HUES64 (cell line): Measurements from ENCODE around the gene PDLIM3.

Source experiments
- H3K27ac ChIP-seq: 2 replicates; pipeline ENCODE4 v1.7.0; 2013; ENCODE audit warnings: low read depth, low read length, inconsistent platforms
- H3K27me3 ChIP-seq: 2 replicates; pipeline ENCODE4 v1.6.1; 2013; ENCODE audit warnings: mild to moderate bottlenecking, low read length; ENCODE audit not compliant: insufficient read depth
- H3K36me3 ChIP-seq: 2 replicates; pipeline ENCODE4 v1.6.1; 2013; ENCODE audit warnings: mild to moderate bottlenecking, low read length; ENCODE audit not compliant: insufficient read depth
- H3K4me1 ChIP-seq: 2 replicates; pipeline ENCODE4 v1.6.1; 2013; ENCODE audit warnings: mild to moderate bottlenecking, low read length, moderate library complexity; ENCODE audit not compliant: insufficient read depth
- H3K4me3 ChIP-seq: 2 replicates; pipeline ENCODE4 v1.5.1; 2013; ENCODE audit warnings: mild to moderate bottlenecking, low read length, moderate library complexity
- H3K9ac ChIP-seq: 2 replicates; pipeline ENCODE4 v1.6.1; 2013; ENCODE audit warnings: mild to moderate bottlenecking, low read depth, low read length
- H3K9me3 ChIP-seq: 2 replicates; pipeline ENCODE4 v1.6.1; 2013; ENCODE audit warnings: low read depth, low read length; ENCODE audit not compliant: insufficient read depth
- WGBS: fragments of 150-250, 120-280 bp; methylation state at CpG from one replicate; pipeline ENCODE4 v1.1.7; 2013; ENCODE audit warnings: missing lambda C conversion rate; 5-methylcytosine and 5-hydroxymethylcytosine counted together

The PDLIM3 gene

GRCh38 chr4:185469580-185470154, 65.6 kb downstream of the PDLIM3 start:
- Histone ChIP-seq H3K36me3 (no peaks in the 10 kb centered on the region), H3K27ac (no peak overlapping the region), H3K9ac (no peak overlapping the region), H3K4me3 (no peak overlapping the region), H3K27me3 (peaks cover 26% of the 10 kb centered on the region), H3K4me1 (0 out of 2 replicates have a peak, but pooled peaks cover 10% of the 10 kb centered on the region), H3K9me3 (no peaks in the 10 kb centered on the region)
- 62% methylated on average over 9 of the region's 9 CpGs for WGBS

GRCh38 chr4:185468999-185469398, 66.3 kb downstream of the PDLIM3 start:
- Histone ChIP-seq H3K27me3 (peaks cover 26% of the 10 kb centered on the region), H3K9ac (no peak overlapping the region), H3K27ac (no peak overlapping the region), H3K4me3 (no peak overlapping the region), H3K4me1 (peaks cover 14% of the 10 kb centered on the region; the same call in 1 of the 2 replicates), H3K9me3 (no peaks in the 10 kb centered on the region), H3K36me3 (no peaks in the 10 kb centered on the region)
- 77% methylated on average over 2 of the region's 2 CpGs for WGBS

- WGBS: 89% methylated on average over 8 of the region's 8 CpGs
- no peaks in the 10 kb centered on the region for H3K9me3 ChIP-seq
- H3K4me1 ChIP-seq: peaks cover 14% of the 10 kb centered on the region; the same call in 1 of the 2 replicates
- no peak overlapping the region for H3K9ac ChIP-seq
- no peak overlapping the region for H3K4me3 ChIP-seq
- H3K27ac ChIP-seq: no peak overlapping the region
- H3K27me3 ChIP-seq: peaks cover 26% of the 10 kb centered on the region
- no peaks in the 10 kb centered on the region for H3K36me3 ChIP-seq
These were observed 67.3 kb downstream of the PDLIM3 start for GRCh38 chr4:185467991-185468390.

GRCh38 chr4:185467101-185467500, 68.2 kb downstream of the PDLIM3 start:
- H3K9ac ChIP-seq: no peak overlapping the region
- peaks cover 21% of the 10 kb centered on the region for H3K27me3 ChIP-seq
- no peaks in the 10 kb centered on the region for H3K36me3 ChIP-seq
- no peak overlapping the region for H3K27ac ChIP-seq
- H3K4me1 ChIP-seq: peaks cover 14% of the 10 kb centered on the region; the same call in 1 of the 2 replicates
- WGBS: 100% methylated on average over 3 of the region's 4 CpGs
- H3K9me3 ChIP-seq: no peaks in the 10 kb centered on the region
- no peak overlapping the region for H3K4me3 ChIP-seq

- peaks cover 14% of the 10 kb centered on the region; the same call in 1 of the 2 replicates for H3K4me1 ChIP-seq
- no peaks in the 10 kb centered on the region for H3K9me3 ChIP-seq
- no peak overlapping the region for H3K9ac ChIP-seq
- no peaks in the 10 kb centered on the region for H3K36me3 ChIP-seq
- H3K27me3 ChIP-seq: peaks cover 13% of the 10 kb centered on the region
- no peak overlapping the region for H3K4me3 ChIP-seq
- H3K27ac ChIP-seq: no peak overlapping the region
- WGBS: 89% methylated on average over 3 of the region's 3 CpGs
These were observed 69.6 kb downstream of the PDLIM3 start for GRCh38 chr4:185465707-185466106.

- no peaks in the 10 kb centered on the region for H3K36me3 ChIP-seq
- H3K4me3 ChIP-seq: no peak overlapping the region
- WGBS: 91% methylated on average over 1 of the region's 1 CpG
- H3K27me3 ChIP-seq: peaks cover 5% of the 10 kb centered on the region
- no peak overlapping the region for H3K27ac ChIP-seq
- no peak overlapping the region for H3K9ac ChIP-seq
- no peaks in the 10 kb centered on the region for H3K9me3 ChIP-seq
- H3K4me1 ChIP-seq: peaks cover 8% of the 10 kb centered on the region; the same call in 1 of the 2 replicates
These were observed 70.4 kb downstream of the PDLIM3 start for GRCh38 chr4:185464887-185465286.

GRCh38 chr4:185464183-185464582, 71.1 kb downstream of the PDLIM3 start:
- peaks cover 4% of the 10 kb centered on the region; the same call in 1 of the 2 replicates for H3K4me1 ChIP-seq
- 47% methylated on average over 6 of the region's 6 CpGs for WGBS
- no peak overlapping the region for H3K4me3 ChIP-seq
- no peaks in the 10 kb centered on the region for H3K36me3 ChIP-seq
- no peak overlapping the region for H3K27ac ChIP-seq
- no peak overlapping the region for H3K9ac ChIP-seq
- H3K27me3 ChIP-seq: no peaks in the 10 kb centered on the region; the same call in 1 of the 2 replicates
- no peaks in the 10 kb centered on the region for H3K9me3 ChIP-seq

- 93% methylated on average over 6 of the region's 6 CpGs for WGBS
- H3K27ac ChIP-seq: no peak overlapping the region
- no peaks in the 10 kb centered on the region for H3K9me3 ChIP-seq
- H3K27me3 ChIP-seq: no peaks in the 10 kb centered on the region
- H3K9ac ChIP-seq: no peak overlapping the region
- no peaks in the 10 kb centered on the region for H3K36me3 ChIP-seq
- no peak overlapping the region for H3K4me3 ChIP-seq
- H3K4me1 ChIP-seq: peaks cover 4% of the 10 kb centered on the region; the same call in 1 of the 2 replicates
These were observed 71.8 kb downstream of the PDLIM3 start for GRCh38 chr4:185463541-185463940.

GRCh38 chr4:185461565-185461964, 73.7 kb downstream of the PDLIM3 start:
- Histone ChIP-seq H3K36me3 (no peaks in the 10 kb centered on the region), H3K9ac (no peak overlapping the region), H3K27me3 (no peaks in the 10 kb centered on the region), H3K4me1 (peaks cover 13% of the 10 kb centered on the region; the same call in 1 of the 2 replicates), H3K9me3 (no peaks in the 10 kb centered on the region), H3K27ac (no peak overlapping the region), H3K4me3 (no peak overlapping the region)
- WGBS: 92% methylated on average over 8 of the region's 8 CpGs

GRCh38 chr4:185457136-185457535, 78.2 kb downstream of the PDLIM3 start:
- no peak overlapping the region for H3K4me3 ChIP-seq
- peaks cover 9% of the 10 kb centered on the region; the same call in 1 of the 2 replicates for H3K4me1 ChIP-seq
- H3K27me3 ChIP-seq: no peaks in the 10 kb centered on the region

GRCh38 chr4:185456131-185456530, 79.2 kb downstream of the PDLIM3 start:
- Histone ChIP-seq H3K27me3 (no peaks in the 10 kb centered on the region), H3K9me3 (no peaks in the 10 kb centered on the region), H3K4me3 (no peak overlapping the region), H3K27ac (no peak overlapping the region), H3K9ac (no peak overlapping the region), H3K4me1 (peaks cover 9% of the 10 kb centered on the region; the same call in 1 of the 2 replicates), H3K36me3 (no peaks in the 10 kb centered on the region)
- 50% methylated on average over 2 of the region's 2 CpGs for WGBS

More at GRCh38 chr4:185457136-185457535, 78.2 kb downstream of the PDLIM3 start:
- Histone ChIP-seq H3K36me3 (no peaks in the 10 kb centered on the region), H3K27ac (no peak overlapping the region), H3K9ac (no peak overlapping the region), H3K9me3 (no peaks in the 10 kb centered on the region)
- 47% methylated on average over 3 of the region's 3 CpGs for WGBS
